HG03196 (cell line): ENCODE results near the gene RAB3C.

Source experiments
- ATAC-seq: cut with Tn5 transposase; IDR thresholded peaks from one replicate; pipeline ENCODE4 v1.9.1; 2021; ENCODE audit not compliant: unreplicated experiment

Gene RAB3C

DNA sequence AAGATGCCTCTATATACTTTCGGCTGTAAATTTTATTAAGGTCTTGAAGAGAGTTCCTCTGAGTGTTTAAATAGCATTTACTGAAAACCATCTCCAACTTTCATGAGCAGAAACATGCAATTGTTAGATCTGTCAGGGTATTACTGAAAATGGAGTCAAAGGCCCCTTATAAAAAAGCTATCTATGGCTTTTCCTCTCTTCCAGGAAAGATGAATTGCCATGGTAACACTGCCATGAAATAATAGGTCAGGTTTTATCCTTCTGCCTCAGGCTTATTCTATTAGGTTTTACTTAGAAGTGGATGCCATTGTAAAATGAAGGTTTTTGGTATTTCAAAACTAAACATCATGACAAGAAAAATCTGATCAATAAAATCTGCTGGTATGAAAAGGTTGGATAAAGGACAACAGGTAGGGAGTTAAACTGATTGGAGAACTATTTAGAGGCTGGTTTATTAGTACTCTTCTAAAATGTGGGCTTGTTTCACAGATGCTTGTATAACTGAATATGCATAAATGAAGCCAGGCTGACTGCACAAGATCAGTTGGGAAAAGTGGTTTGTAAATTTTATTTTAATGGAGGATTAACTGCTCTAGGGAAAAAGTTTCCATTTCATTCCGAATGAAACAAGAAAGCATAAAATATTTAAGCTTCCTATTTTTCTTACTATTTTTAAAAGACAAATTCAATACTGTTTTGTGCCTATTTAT lies 135.5 kb downstream of the RAB3C start:
- no peak for ATAC-seq

DNA sequence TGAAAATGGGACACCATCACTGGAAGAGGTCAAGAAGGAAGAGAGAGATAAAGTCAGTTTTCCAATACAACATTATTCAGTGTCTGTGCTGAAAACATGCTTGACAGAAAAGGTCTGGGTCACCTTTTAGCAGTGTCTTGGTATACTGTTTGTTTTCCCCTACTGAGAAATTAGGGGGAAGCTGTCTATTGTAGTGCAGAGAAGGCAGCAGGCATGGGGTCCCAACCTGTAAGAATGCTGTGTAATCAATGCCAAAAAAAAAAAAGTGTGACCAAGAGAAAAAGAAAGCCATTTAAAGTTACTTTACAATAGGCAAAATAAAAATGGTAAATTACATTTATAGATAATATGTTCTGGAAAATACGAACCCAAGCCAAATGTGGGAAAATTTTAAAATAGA lies 139.3 kb downstream of the RAB3C start:
- no peak for ATAC-seq

DNA sequence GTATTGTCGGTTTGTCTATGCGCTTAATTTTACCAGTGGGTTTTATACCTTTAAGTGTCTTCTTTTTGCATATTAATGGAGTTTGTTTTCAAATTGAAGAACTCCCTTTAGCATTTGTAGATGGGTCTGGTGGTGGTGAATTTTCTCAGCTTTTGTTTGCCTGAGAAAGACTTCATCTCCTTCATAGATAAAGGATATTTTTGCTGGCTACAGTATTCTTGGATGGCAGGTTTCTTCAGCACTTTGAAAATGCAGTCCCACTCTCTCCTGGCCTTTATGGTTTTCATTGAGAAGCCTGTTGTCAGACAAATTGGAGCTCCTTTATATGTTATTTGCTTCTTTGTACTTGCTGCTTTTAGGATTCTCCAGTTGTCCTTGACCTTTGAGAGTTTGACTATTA lies 142.1 kb downstream of the RAB3C start:
- ATAC-seq = no peak

DNA sequence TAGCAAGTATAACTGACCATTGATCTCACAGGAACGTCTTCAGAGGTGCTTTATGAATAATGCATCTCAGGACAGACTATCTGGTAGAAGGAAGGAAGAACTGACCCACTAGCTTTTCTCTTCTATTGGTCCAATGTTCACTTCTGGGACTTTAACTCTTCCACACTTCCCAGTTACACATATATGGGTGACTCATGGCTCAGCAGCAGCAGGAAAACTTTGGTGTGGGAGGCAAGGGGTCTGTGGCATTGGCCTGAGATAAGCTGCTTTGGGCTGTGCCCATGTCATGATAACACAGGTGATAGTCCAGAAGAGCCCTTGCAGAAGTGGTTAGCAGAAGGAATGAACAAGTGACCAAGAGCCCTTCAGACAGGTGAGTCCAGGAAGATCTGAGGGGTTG lies 148.8 kb downstream of the RAB3C start:
- ATAC-seq = no peak

DNA sequence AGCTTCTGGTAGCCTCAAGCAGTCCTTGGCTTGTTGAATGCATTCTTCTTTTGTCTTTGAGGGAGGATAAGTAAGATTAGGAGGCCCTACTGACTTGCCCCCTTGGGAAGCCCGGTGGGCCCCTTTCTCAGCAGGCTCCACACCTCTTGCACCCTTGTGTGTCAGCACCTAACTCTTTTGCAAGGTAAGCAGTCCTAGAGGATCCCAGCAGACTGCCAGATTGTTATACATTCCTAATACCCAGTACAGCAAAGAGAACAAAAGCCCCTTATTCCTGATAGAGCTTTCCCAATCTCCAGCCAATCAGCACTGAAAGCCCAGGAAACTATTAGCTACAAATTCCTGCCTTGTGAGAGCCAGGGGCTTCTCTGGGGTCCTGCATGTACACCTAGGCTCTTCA lies 152.8 kb downstream of the RAB3C start:
- ATAC-seq = no peak

DNA sequence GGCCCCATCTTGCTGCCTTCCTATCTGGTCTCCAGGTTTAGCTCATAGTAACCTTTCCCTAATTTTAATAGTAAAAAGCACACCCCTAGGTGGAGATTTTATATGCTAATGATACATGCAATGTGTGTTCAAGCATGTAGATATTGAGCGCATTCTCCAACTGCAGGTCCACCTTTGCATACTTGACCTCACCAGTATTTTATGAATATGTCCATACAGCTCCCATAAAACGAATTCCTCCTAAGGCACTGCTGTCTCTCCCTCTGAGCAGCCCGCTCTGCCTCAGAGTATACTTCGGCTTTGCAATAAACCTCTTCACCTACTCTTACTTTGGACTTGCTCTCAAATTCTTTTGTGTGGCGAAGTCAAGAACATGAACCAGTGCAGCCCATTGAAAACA lies 153.3 kb downstream of the RAB3C start:
- no peak for ATAC-seq

DNA sequence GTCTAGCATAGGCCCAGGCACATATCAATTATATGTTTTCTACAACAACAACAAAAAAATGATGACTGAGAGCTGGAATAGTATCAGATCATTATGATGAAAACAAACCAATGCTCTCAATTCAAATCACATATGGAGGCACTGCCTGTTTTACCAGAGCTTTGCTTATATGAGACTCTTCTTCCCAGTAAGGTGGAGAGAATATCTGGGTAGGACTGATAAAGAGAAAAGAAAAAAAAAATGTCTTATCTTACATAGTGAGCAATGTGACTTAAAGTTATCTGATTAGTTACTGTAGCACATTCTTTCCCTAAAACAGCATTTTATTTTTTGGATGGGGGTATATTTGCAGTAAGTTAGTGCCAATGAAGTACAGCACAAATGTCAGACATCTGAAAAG lies 154.8 kb downstream of the RAB3C start:
- ATAC-seq = no peak

DNA sequence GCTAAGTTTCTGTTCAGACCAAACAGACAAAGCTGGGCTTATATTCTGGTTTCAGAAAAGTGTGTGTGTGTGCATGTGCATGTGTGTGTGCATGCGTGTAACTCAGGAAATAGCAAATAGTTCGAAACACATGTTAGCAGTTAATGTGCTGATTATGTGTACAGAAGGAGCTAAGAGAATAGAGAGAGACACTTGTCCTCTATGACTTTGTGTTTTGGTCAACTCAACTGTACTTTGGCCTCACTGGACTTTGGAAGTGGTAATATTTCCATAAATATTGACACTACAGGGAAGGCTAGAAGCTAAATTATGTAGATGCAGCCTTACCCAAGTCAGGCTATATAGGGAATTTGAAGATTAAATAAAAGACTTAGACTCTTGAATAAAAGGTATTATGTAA lies 155.5 kb downstream of the RAB3C start:
- ATAC-seq = no peak

DNA sequence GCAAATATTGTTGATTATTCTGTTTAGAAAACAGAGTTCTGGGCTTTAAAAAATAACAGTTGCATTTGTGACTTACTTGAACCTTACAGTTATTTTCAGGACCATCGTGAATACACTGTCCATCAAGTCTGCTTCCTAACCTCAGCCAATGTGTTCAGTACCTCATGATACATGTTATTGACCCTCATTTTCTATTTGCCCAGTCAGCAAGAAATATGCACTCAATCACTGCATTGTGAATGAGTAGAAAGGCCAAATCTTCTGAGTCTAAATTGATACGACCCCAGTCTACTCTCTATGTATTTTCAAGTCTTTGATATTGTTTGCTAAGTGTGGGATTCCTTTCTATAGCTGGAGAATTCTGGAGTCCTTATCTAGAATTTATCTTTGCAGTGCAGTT lies 156.2 kb downstream of the RAB3C start:
- ATAC-seq = no peak

DNA sequence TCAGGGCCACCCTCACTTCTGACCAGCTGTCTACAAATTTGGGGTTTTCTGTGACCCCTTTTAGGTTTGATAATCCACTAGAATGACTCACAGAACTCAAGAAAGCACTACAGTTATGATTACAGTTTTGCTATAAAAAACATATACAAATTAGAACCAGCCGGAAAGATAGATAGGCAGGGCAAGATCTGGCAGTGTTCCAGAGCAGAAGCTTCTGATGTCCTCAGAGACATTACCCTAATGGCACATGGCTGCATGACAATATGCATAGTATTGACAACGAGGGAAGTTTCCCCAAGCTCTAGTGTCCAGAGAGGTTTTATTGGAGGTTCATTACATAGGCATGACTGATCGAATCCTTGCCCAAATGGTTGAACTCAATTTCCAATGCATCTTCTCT lies 158.1 kb downstream of the RAB3C start:
- ATAC-seq = no peak

DNA sequence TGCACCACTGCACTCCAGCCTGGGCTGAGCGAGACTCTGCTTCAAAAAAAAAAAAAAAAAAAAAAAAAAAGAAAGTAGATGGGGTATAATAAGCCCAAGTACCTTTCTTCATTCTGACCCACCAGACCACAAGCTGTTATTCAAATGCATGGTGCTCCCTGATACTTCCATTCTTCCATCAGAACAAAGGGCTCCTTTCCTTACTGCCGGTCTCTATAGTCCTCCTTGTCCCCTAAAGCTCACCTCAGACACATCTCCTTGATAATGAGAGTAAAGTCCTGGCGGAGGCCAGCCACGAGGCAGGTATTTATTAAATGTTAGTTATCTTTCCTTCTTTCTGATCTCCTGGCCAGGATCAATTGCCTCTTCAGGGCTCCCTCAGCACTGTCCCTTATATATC lies 162.5 kb downstream of the RAB3C start:
- no peak for ATAC-seq

DNA sequence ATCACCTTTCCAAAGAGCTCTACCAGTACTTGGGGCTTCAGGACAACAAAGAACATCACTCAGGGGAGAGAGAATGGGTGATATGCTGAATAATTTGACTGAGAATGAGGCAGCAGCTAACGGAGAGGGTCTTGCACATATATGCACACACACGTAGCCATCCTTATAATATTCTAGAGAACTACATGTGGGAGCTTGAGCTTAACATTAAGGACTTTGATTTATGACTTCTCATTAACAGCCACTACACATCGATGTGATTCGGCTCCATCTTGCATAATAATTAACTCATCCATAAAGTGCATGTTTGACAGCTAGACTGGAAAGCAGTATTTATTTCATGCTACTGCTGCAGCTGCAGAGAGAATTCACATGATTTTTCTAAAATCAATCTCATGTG lies 163.4 kb downstream of the RAB3C start:
- no peak for ATAC-seq

DNA sequence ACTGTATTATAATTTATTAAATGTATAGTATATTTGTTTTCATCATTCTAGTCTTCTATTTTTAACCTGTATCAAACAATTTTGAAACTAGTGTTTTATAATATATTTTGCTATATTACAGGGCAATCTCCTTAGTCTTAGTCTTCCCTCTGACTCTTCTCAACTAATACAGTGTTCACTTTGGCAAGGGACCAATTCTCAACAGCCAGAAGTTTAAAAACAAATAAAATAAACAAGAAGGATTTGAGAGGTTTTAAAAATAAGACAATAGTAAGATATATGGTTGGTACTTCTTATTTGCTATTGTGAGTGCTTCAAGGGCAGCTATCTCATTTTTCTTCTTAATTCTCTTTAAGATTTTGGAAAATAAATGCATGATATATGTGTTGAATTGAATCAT lies 167.2 kb downstream of the RAB3C start:
- no peak for ATAC-seq

DNA sequence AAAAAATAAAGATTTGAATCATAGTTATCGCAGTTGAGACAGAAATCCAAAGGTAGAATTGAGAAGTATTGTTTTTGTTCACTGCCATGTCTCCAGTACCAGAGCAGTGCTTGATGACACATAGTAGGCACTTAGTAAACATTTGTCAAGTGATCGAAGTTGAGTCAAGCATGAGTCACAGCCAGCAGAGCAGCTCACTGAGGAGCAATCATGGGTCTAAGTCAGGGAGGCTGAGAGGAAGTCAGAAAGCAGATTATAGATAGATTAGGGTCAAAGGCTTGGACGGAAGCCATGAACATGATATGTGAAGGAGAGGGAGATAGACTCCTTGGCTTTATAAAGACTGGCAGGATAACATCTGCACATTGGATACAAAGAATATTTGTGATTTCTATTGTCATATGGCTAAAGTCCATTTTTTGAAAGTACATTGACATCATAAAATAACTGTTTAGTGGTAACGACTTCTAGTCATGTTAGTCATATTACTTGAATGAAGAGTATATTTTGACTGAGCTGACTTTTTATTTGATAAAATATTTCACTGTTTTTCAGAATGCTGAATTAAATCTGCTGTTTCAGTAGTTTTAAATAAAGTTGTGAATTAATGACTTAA lies 168.5 kb downstream of the RAB3C start:
- ATAC-seq = no peak

DNA sequence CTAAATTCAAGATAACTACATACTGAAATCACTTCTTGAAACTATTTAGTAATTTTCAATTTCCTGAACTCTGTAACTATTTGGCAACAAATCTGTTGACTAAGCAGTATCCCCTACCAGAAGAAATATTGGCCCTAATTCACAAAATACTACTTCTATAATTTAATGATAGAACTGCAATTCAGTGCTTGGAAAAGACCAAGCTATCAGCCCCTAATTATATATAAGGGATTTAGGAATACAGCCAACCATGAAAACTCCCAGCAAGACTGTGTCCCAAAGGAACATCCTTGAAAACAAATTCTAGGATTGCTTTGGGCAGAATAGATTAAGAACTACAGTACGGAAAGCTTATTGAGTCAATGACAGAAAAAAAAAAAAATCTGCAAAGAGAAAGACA lies 169.2 kb downstream of the RAB3C start:
- ATAC-seq = no peak

DNA sequence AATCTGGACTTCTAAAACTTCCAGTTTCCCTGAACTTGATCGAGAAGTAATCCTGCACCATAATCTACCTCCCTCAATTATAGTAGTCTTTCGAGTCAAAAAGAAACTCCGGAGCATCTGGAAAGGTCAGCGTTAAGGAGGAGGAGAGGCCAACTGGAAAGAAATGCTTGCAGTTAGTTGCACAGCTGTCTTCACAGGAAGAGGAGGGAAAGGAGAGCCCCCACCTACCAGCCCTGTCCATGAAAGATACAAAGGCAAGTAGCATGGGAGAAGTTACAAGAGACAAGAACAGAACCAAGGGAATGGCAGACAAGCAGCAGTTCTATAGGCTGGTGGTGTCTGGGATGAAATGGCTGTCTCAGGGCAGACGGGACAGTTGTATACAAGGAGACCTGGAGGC lies 170.6 kb downstream of the RAB3C start:
- no peak for ATAC-seq

DNA sequence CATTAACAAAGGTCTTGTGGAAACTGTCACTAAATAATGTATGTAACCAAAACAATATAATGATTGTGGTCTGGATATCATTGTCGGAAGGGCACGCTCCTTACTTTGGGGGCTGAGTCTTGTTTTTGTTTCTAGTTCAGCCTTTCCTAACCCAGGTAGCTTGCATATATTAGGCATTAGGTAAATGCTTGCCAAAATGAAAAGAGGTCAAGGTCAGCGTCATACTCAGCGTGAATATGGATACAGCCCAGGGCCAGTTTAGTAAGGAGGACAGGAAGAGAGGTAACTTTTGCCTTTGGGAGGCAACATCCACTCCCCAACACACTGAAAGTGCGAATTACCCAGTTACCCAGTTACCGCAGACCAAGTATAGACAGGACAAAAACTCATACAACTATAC lies 171.4 kb downstream of the RAB3C start:
- ATAC-seq = no peak

DNA sequence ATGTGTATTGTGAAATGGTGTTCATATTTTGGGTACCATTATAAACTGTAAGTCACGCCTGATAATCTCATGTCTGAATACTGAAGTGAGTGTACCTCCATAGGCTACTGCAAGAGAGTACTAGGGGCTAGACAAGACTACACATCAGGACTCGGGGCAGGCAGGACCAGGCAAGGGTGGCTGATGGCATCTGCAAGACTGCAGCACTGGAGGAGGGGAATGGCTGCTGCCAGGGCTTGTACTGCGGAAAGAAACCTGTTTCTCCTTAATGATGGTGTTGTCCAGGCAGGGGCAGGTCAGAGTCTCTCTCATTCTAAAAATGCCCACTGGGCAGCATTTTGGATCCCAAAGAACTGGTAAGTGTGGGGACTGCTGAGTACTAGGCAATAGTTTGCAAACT lies 172.5 kb downstream of the RAB3C start:
- ATAC-seq = no peak

DNA sequence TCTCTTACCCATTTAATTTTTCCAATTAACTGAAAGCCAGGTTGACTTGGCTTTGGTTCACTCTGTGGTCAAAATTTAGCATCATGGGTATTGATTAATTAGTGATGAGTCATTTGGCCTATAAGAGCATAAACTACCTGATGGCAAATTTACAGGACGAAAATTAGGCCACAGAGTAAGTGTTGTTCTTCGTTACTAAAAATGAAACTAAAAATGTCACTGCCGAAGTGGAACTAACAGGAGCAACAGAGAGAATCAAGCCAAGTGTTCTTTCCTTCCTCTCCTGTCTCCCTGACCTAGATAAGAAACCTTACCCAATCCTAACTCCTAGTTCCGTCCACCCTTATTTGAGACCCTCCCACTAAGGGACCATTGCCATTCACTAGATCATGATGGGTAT lies 176.9 kb downstream of the RAB3C start:
- peak; percentile 91 for ATAC-seq

DNA sequence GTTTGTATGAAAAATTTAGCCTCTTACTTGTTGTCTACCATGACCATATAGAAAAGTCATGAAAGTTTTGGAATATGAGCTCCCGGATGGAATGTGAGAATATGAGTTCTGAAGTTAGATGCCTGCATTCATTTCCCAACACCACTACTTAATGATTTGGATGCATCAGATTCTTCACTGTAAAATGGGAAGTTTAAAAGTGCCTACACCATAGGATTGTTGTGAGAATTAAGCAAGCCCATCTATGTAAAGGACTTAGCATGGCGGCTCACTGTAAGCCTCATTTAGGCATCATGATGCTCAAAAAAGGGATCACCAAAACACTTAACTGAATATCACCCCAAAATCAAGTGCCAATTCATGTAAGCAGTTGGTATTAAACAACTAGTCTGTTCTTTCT lies 177.3 kb downstream of the RAB3C start:
- no peak for ATAC-seq

DNA sequence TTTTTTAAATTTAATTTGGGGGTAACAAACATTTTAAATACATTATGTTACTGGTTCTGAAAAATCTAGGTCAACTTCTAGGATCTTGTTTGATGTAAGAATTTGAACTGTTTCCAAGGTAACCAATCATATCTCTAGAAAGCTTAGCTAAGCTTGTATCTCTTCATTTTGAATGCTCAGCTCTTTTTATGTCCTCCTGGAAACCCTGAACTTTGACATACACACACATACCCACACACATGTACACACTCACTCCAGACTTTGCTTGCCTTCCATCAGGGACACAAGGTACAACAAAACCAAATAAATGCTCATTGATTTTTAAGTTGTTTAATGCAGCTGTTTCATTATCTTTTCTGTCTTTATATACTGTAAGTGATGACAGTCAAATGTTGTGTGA lies 178.5 kb downstream of the RAB3C start:
- ATAC-seq = no peak

DNA sequence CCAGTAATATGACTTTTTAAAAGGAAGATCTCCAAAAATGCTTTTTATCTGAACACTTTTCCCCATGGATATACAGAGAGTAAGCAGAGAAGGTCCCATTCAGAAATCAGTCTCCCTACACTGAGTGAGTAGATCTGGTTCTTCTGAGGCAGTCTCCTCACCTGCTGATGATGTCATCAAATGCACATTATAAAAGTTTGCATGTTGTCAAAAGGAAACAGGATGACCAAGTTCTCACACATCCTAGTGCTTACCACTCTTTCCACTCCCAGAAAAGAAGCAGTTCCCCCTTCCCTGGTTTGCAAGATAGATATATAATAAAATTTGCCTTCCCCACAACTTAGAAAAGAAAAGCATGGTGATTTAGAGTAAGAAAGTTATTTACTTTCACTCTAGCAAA lies 180.5 kb downstream of the RAB3C start:
- no peak for ATAC-seq

DNA sequence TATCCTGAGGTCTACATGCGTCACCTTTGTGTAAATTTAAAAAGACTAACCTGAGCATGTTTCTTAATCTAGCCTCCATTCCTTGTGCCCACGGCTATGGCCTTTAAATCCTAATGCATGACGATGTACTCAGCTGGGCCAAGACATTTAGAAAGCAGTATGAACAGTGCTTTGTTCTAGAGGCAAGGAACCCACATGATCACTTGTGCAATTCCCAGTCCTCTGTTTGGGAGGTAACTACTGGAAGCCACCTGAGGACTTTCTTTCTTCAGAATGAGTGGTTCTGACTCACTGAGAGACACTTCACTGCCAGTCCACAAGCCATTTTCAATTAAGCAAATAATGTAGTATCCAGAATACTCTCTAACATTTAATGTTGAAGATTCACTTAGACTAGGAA lies 181.3 kb downstream of the RAB3C start:
- ATAC-seq = no peak
